PC-3 (cell line): Measurements from ENCODE around the gene SMAP1. TPM values are rescaled to one million over a fixed set of nuclear protein-coding genes. Genes with fewer than 3 reads are reported as not detected.

Experiments
- ATAC-seq: fragments of 200-7000 bp; cut with Tn5 transposase; 2 replicates; pipeline ENCODE4 v1.9.1; 2020; ENCODE audit warnings: mild to moderate bottlenecking, moderate library complexity
- BruUV-seq: library from RNA; stranded (reverse); fragments of 400-500 nt; replicated peaks from 2 replicates; lab custom pipeline; 2021; lab: Mats Ljungman, UMichigan
- CTCF ChIA-PET: fragments of 300-600 bp; sonication (Branson Sonifier 250); formaldehyde crosslinking; loops from one replicate; lab custom pipeline; 2022; ENCODE audit warnings: antibody characterized with exemption; lab: Charles Lee
- POLR2A ChIA-PET: fragments of 300-600 bp; sonication (Branson Sonifier 250); formaldehyde crosslinking; loops from one replicate; lab custom pipeline; 2022; ENCODE audit warnings: antibody characterized with exemption; ENCODE audit not compliant: unreplicated experiment; lab: Charles Lee
- DNase-seq: peaks from one replicate; pipeline ENCODE4 v3.0.0-alpha.2; 2015
- H2AFZ ChIP-seq: fragments of 300-600 bp; sonication (generic); 2 replicates; pipeline ENCODE4 v1.6.0; 2016; ENCODE audit warnings: antibody characterized with exemption, low read length
- H3F3A ChIP-seq: fragments of 300-600 bp; sonication (generic); one replicate; pipeline ENCODE4 v1.6.0; 2017; ENCODE audit warnings: antibody characterized with exemption, low read length, control low read depth, mild to moderate bottlenecking; ENCODE audit not compliant: unreplicated experiment
- H3K27ac ChIP-seq: fragments of 300-600 bp; sonication (generic); 2 replicates; pipeline ENCODE4 v1.5.1; 2016; ENCODE audit warnings: mild to moderate bottlenecking, low read length
- H3K27me3 ChIP-seq: fragments of 300-600 bp; sonication (generic); 2 replicates; pipeline ENCODE4 v1.6.1; 2016; ENCODE audit warnings: low read length, mixed read lengths
- H3K36me3 ChIP-seq: fragments of 300-600 bp; sonication (generic); 2 replicates; pipeline ENCODE4 v1.6.1; 2016; ENCODE audit warnings: low read depth, mixed run types, low read length, mixed read lengths
- H3K4me1 ChIP-seq: fragments of 300-600 bp; sonication (generic); 2 replicates; pipeline ENCODE4 v1.5.1; 2016; ENCODE audit warnings: low read length; ENCODE audit not compliant: insufficient read depth
- H3K4me2 ChIP-seq: fragments of 300-600 bp; sonication (generic); 2 replicates; pipeline ENCODE4 v1.6.0; 2016; ENCODE audit warnings: low read length
- H3K4me3 ChIP-seq: fragments of 300-600 bp; sonication (generic); 2 replicates; pipeline ENCODE4 v1.5.1; 2016; ENCODE audit warnings: mild to moderate bottlenecking, low read length, mixed read lengths
- H3K79me2 ChIP-seq: fragments of 300-600 bp; sonication (generic); 2 replicates; pipeline ENCODE4 v1.6.1; 2017; ENCODE audit warnings: low read length, mixed read lengths
- H3K9ac ChIP-seq: fragments of 300-600 bp; sonication (generic); 2 replicates; pipeline ENCODE4 v1.6.0; 2016; ENCODE audit warnings: mild to moderate bottlenecking, low read length
- H3K9me2 ChIP-seq: fragments of 300-600 bp; sonication (generic); replicated peaks from 2 replicates; pipeline ENCODE4 v1.6.1; 2016; ENCODE audit warnings: mixed run types, low read length, mixed read lengths
- H3K9me3 ChIP-seq: fragments of 300-600 bp; sonication (generic); 2 replicates; pipeline ENCODE4 v1.6.1; 2016; ENCODE audit warnings: low read length, mixed read lengths
- H4K20me1 ChIP-seq: fragments of 300-600 bp; sonication (generic); 2 replicates; pipeline ENCODE4 v1.6.1; 2016; ENCODE audit warnings: low read length, mixed read lengths
- EZH2 ChIP-seq: fragments of 300-600 bp; sonication (generic); IDR thresholded peaks from one replicate; pipeline ENCODE4 v1.6.1; 2017; ENCODE audit warnings: antibody characterized with exemption, mild to moderate bottlenecking, low read length; ENCODE audit not compliant: unreplicated experiment
- EZH2phosphoT487 ChIP-seq: fragments of 300-600 bp; sonication (generic); IDR thresholded peaks from 2 replicates; pipeline ENCODE4 v1.6.1; 2018; ENCODE audit warnings: mild to moderate bottlenecking, antibody characterized with exemption, low read length, borderline replicate concordance
- intact Hi-C: fragments of 100-400 bp; cut with micrococcal nuclease; formaldehyde crosslinking; loops from 2 replicates; pipeline ENCODE4 v1.9.0; 2023
- total RNA-seq: library from RNA; depleted of rRNA; stranded (reverse); fragments of >200 nt; gene quantifications from 2 replicates; pipeline ENCODE4 v1.2.3, GENCODE V29; 2014
- TF ChIP-seq, protein P1 (sequence below): fragments of 300-600 bp; sonication (generic); conservative IDR thresholded peaks from 2 replicates; pipeline ENCODE4 v1.5.1; 2017; ENCODE audit warnings: antibody characterized with exemption, low read depth, mild to moderate bottlenecking, low read length

SMAP1 gene
- total RNA-seq, 1 experiment from 2014 or later = 15.7 TPM

DNA sequence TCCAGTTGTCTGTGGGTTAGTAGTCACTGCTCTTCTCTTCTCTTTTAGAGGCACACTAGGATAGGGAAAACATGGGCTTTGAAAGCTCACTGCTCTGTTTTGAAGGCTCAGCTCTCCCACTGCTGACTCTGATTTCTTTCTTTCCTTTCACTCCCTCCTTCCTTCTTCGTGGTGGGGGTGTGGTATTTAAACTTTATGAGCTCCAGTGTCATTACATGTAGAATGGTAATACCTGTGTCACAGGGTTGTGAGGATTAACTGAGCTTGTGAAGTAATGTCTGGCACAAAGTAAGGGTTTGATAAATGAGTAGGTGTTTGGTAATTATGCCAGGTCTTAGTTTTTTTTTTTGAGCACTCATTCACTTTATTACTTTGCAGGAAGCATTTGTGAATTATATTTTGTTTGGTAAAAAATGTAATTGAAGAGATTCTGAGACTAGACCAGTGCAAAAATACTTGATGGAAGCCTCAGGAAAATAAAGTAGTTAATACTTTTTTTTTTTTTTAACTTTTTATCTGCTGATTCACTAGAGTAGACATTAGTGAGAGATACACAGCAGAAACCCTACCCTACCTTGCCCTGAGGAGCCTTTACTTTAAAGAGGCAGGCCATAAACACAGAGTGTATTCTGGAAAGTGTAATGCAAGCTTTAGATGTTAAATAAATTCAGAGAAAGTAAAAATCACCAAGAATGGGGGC lies 17.3 kb downstream of the SMAP1 start:
- no TSS peak for BruUV-seq
- H3K4me3 ChIP-seq = no peak overlapping the region
- ChIA-PET CTCF (interaction anchor here (0.6 to 0.7 kb wide), 2 partner anchors 271 to 285 kb away, joined by 3 to 7 read pairs; no protein-coding TSS in a partner anchor), POLR2A (interaction anchor here (0.7 kb wide), 2 partner anchors 17 to 272 kb away, joined by 3 to 4 read pairs; no protein-coding TSS in a partner anchor)
- H3K4me1 ChIP-seq = peaks cover 18% of the 10 kb centered on the region
- H2AFZ ChIP-seq = no peak overlapping the region
- H3K9me2 ChIP-seq = no peaks in the 10 kb centered on the region
- H3K9ac ChIP-seq = no peak overlapping the region
- no peaks in the 10 kb centered on the region for H3K36me3 ChIP-seq
- intact Hi-C loops = loop anchor here (1.0 to 5.0 kb wide), 6 partner anchors 12 to 463 kb away; partner anchors contain the start of genes FAM135A and SDHAF4
- ATAC-seq (peak; percentile 72), DNase-seq (peak; percentile 25)
- no peak overlapping the region for H3K27ac ChIP-seq
- TF ChIP-seq EZH2 (no peak), EZH2phosphoT487 (no peak)
- TF ChIP-seq, protein P1, sequence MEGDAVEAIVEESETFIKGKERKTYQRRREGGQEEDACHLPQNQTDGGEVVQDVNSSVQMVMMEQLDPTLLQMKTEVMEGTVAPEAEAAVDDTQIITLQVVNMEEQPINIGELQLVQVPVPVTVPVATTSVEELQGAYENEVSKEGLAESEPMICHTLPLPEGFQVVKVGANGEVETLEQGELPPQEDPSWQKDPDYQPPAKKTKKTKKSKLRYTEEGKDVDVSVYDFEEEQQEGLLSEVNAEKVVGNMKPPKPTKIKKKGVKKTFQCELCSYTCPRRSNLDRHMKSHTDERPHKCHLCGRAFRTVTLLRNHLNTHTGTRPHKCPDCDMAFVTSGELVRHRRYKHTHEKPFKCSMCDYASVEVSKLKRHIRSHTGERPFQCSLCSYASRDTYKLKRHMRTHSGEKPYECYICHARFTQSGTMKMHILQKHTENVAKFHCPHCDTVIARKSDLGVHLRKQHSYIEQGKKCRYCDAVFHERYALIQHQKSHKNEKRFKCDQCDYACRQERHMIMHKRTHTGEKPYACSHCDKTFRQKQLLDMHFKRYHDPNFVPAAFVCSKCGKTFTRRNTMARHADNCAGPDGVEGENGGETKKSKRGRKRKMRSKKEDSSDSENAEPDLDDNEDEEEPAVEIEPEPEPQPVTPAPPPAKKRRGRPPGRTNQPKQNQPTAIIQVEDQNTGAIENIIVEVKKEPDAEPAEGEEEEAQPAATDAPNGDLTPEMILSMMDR = no peak
- H3F3A ChIP-seq = no peaks in the 10 kb centered on the region
- peaks cover 6% of the 10 kb centered on the region; the same call in 1 of the 2 replicates for H4K20me1 ChIP-seq
- peaks cover 67% of the 10 kb centered on the region for H3K79me2 ChIP-seq
- no peaks in the 10 kb centered on the region for H3K9me3 ChIP-seq
- H3K27me3 ChIP-seq = no peaks in the 10 kb centered on the region
- H3K4me2 ChIP-seq = peak overlapping the region; percentile 38; the same call in 1 of the 2 replicates

DNA sequence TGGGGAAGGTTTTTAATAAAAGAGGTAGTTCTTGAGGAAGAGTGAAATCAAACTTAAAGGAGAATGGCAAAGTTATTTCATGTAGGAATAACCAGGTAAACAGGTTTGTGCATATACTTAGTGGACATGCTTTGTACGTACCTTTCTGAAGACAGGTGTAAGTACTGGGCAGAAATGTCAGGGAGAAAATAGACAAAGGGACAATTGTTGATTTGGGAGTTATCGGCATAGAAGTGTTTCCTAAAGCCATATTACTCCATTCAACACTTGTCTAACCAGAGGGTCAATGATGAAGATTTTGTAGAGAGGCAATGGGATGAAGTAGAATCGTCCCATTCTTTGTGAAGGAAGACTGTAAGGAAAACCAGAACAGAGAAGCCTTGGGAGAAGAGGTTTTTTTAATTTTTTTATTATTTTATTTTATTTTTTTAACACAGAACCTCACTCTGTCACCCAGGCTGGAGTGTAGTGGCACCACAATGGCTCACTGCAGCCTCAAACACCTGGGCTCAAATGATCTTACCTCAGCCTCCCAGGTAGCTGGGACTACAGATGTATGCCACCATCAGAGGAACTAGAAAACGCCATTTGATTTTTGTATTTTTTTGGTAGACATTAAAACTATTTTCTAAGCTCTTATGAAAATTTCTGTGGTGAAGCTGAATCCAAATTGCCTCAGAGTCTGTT lies 18.0 kb downstream of the SMAP1 start:
- Histone ChIP-seq H3K27ac (no peak overlapping the region), H3K9me2 (no peaks in the 10 kb centered on the region), H3K36me3 (no peaks in the 10 kb centered on the region), H2AFZ (no peak overlapping the region), H4K20me1 (peaks cover 6% of the 10 kb centered on the region; the same call in 1 of the 2 replicates), H3K9ac (no peak overlapping the region), H3K4me2 (no peak overlapping the region), H3K4me3 (no peak overlapping the region), H3K4me1 (peaks cover 13% of the 10 kb centered on the region), H3K27me3 (no peaks in the 10 kb centered on the region), H3K9me3 (no peaks in the 10 kb centered on the region), H3F3A (no peaks in the 10 kb centered on the region), H3K79me2 (peaks cover 67% of the 10 kb centered on the region)
- POLR2A ChIA-PET = interaction anchor here (0.7 kb wide), 1 partner anchor 273 kb away, joined by 4 read pairs; no protein-coding TSS in a partner anchor
- ATAC-seq = no peak
- DNase-seq = peak; percentile 6
- no peak for TF ChIP-seq EZH2
- TF ChIP-seq, protein P1 = no peak
- no peak for TF ChIP-seq EZH2phosphoT487
- CTCF ChIA-PET = interaction anchor here (1.2 kb wide), 1 partner anchor 165 kb away, joined by 8 read pairs; no protein-coding TSS in a partner anchor
- intact Hi-C loops = loop anchor here (1.0 to 5.0 kb wide), 8 partner anchors 12 to 463 kb away; partner anchors contain the start of genes FAM135A and SDHAF4
- BruUV-seq = no TSS peak
